Activated CD8-positive, alpha-beta T cell treated with anti-CD3 and anti-CD28 coated beads for 36 hours (primary cell): Measurements from ENCODE around the gene ZNF710. TPM values are rescaled to one million over a fixed set of nuclear protein-coding genes. Genes with fewer than 3 reads are reported as not detected.

Experiments used
- ATAC-seq: fragments of 200-7000 bp; cut with Tn5 transposase; one replicate; pipeline ENCODE4 v1.10.0; 2021; ENCODE audit warnings: mild to moderate bottlenecking, moderate library complexity
- CTCF ChIA-PET: fragments of 350-600 bp; sonication (Branson Sonifier 250); formaldehyde crosslinking; loops from one replicate; lab custom pipeline; 2021; ENCODE audit warnings: antibody characterized with exemption; lab: Charles Lee
- POLR2A ChIA-PET: fragments of 350-600 bp; sonication (Branson Sonifier 250); formaldehyde crosslinking; loops from one replicate; lab custom pipeline; 2021; ENCODE audit warnings: antibody characterized with exemption; lab: Charles Lee
- DNase-seq: peaks from one replicate; pipeline ENCODE4 v3.0.0-alpha.2; 2020
- H3K27ac Mint-ChIP-seq: one replicate; pipeline ENCODE4 v1.8.0; 2021; ENCODE audit warnings: mild to moderate bottlenecking, mixed read lengths
- H3K27me3 Mint-ChIP-seq: one replicate; pipeline ENCODE4 v1.8.0; 2021; ENCODE audit warnings: mixed read lengths
- H3K36me3 Mint-ChIP-seq: one replicate; pipeline ENCODE4 v1.8.0; 2021; ENCODE audit warnings: low read depth, mixed read lengths
- H3K4me1 Mint-ChIP-seq: one replicate; pipeline ENCODE4 v1.8.0; 2021; ENCODE audit warnings: low read depth, mixed read lengths
- H3K4me3 Mint-ChIP-seq: one replicate; pipeline ENCODE4 v1.8.0; 2021; ENCODE audit warnings: mild to moderate bottlenecking, moderate library complexity, mixed read lengths
- H3K9me3 Mint-ChIP-seq: one replicate; pipeline ENCODE4 v1.8.0; 2021; ENCODE audit warnings: mixed read lengths
- intact Hi-C: fragments of 100-400 bp; cut with micrococcal nuclease; formaldehyde crosslinking; loops from one replicate; pipeline ENCODE4 v1.10.0; 2022
- total RNA-seq, 2 experiments: library from RNA; stranded (reverse); gene quantifications; one replicate each; pipeline ENCODE4 v1.2.3, GENCODE V29; 2021
- TF ChIP-seq, protein P1 (sequence below): fragments of 200-600 bp; IDR thresholded peaks from one replicate; pipeline ENCODE4 v1.8.0; 2022; ENCODE audit warnings: antibody characterized with exemption, mild to moderate bottlenecking

ZNF710 gene
- total RNA-seq, 2 experiments from 2014 or later: 15.2 to 17.2 TPM

DNA sequence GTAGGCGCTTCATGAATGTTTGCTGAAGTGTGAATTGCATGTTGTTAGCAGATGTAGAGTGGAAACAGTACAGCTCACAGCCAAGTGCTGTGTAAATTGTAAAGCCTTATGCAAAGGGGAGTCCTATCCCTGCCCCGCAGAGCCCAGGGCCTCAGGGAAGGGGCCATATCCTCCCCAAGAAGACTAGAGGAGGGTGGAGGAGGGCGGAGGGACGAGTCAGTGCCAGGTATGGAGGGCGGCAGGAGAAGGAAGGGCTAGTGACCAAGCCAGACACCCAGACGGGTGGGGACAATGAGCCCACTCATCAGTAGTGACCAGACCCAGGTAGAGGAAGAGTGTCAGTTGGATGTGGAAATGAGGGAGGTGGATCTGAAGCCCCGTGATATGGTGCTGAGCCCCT, 45.2 kb downstream of the ZNF710 start:
- ChIA-PET CTCF (interaction anchor here (0.8 to 1.0 kb wide), 2 partner anchors 14 to 74 kb away, joined by 3 read pairs; no protein-coding TSS in a partner anchor), POLR2A (no interaction called here)
- H3K4me1 Mint-ChIP-seq: peaks cover 2% of the 10 kb centered on the region
- intact Hi-C loops: no loop called here
- H3K27ac Mint-ChIP-seq: no peak overlapping the region
- no peaks in the 10 kb centered on the region for H3K36me3 Mint-ChIP-seq
- DNase-seq (no peak), ATAC-seq (no peak)
- H3K27me3 Mint-ChIP-seq: no peaks in the 10 kb centered on the region
- H3K9me3 Mint-ChIP-seq: no peaks in the 10 kb centered on the region
- TF ChIP-seq, protein P1, sequence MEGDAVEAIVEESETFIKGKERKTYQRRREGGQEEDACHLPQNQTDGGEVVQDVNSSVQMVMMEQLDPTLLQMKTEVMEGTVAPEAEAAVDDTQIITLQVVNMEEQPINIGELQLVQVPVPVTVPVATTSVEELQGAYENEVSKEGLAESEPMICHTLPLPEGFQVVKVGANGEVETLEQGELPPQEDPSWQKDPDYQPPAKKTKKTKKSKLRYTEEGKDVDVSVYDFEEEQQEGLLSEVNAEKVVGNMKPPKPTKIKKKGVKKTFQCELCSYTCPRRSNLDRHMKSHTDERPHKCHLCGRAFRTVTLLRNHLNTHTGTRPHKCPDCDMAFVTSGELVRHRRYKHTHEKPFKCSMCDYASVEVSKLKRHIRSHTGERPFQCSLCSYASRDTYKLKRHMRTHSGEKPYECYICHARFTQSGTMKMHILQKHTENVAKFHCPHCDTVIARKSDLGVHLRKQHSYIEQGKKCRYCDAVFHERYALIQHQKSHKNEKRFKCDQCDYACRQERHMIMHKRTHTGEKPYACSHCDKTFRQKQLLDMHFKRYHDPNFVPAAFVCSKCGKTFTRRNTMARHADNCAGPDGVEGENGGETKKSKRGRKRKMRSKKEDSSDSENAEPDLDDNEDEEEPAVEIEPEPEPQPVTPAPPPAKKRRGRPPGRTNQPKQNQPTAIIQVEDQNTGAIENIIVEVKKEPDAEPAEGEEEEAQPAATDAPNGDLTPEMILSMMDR: no peak
- no peak overlapping the region for H3K4me3 Mint-ChIP-seq

DNA sequence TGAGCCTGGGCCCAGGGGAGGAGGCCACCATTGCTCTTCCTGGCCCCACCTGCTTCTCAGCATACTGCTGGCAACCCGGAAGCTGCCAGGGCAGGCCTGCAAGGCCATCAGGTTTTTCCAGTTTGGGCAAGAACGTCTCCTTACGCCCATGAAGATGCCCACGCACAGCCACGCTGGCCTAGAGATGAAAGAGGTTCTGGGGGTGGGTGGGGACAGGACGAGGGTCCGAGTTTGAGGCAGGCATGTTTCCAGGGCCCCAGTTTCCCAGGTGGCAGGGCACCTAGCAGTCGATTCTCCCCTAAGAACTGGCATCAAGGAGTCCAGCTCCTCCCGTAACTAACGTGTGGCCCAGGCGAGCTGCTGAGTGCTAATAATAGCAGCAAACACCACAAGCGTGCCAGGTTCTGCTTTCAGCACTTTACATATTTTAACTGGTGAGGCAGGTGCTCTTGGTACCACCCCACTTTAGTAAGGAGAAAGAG, 45.8 kb downstream of the ZNF710 start:
- Mint-ChIP-seq H3K9me3 (no peaks in the 10 kb centered on the region), H3K27me3 (no peaks in the 10 kb centered on the region), H3K4me1 (peaks cover 4% of the 10 kb centered on the region), H3K27ac (no peak overlapping the region), H3K36me3 (no peaks in the 10 kb centered on the region), H3K4me3 (no peak overlapping the region)
- no peak for ATAC-seq
- no peak for DNase-seq
- intact Hi-C loops: no loop called here
- ChIA-PET CTCF (interaction anchor here (0.9 kb wide), 1 partner anchor 17 kb away, joined by 4 read pairs; no protein-coding TSS in a partner anchor), POLR2A (no interaction called here)
- TF ChIP-seq, protein P1: no peak

DNA sequence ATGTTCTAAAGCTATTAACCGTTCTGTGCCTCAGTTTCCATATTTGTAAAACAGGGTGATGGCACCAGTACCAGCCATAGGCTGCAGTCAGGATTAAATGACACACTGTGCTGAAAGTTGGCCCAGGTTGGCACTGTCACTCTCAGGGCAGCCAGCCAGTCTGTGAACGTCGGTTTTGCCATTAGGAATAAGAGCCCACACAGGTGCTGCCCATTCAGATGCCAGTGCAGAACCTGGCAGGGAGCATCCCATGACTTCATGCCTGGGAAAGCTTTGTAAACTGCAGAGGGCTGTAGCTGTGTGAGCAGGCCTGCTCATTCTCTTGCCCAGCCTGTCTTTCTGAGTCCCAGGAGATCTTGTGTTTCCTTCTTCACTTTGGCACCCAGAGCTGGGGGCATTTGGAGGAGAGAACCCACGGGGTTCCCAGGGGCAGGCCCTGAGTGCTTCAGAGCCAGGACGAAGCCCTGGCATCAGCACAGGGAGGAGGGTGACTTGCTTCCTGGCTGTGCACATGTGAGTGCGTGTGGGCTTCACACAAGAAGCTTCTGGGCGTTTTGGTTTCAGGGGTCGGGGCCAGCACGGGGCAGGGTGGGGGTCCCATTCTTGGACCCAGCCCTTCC, 46.9 kb downstream of the ZNF710 start:
- no peak overlapping the region for H3K4me3 Mint-ChIP-seq
- H3K4me1 Mint-ChIP-seq: peaks cover 4% of the 10 kb centered on the region
- H3K27ac Mint-ChIP-seq: no peak overlapping the region
- intact Hi-C loops: no loop called here
- CTCF ChIA-PET: interaction anchor here (0.6 to 1.6 kb wide), 3 partner anchors 18 to 150 kb away, joined by 3 to 4 read pairs (median 4); no protein-coding TSS in a partner anchor
- H3K36me3 Mint-ChIP-seq: no peaks in the 10 kb centered on the region
- TF ChIP-seq, protein P1: no peak
- no peaks in the 10 kb centered on the region for H3K27me3 Mint-ChIP-seq
- DNase-seq (no peak), ATAC-seq (no peak)
- POLR2A ChIA-PET: interaction anchor here (1.0 kb wide), 1 partner anchor 20 kb away, joined by 4 read pairs; no protein-coding TSS in a partner anchor
- no peaks in the 10 kb centered on the region for H3K9me3 Mint-ChIP-seq

DNA sequence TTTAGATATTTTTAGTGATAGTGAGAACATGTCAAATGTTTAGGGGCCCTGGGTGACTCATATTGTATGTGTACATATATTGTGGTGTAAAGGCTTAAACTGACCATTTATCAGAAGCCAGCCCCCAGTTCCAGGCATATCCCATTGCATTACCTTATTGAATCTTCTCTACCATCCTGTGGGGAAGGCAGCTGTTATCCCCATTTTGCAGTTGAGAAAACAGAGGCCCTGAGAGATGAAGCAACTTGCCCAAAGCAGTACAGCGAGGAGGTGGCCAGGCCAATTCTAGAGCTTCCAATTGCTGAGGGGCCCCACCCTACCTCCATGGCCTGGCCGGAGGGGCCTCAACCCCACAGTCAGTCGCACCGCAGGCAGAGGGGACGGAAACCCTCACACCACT, 47.9 kb downstream of the ZNF710 start:
- POLR2A ChIA-PET: interaction anchor here (1.0 kb wide), 1 partner anchor 21 kb away, joined by 4 read pairs; no protein-coding TSS in a partner anchor
- no peak for ATAC-seq
- H3K36me3 Mint-ChIP-seq: no peaks in the 10 kb centered on the region
- intact Hi-C loops: no loop called here
- no peak overlapping the region for H3K27ac Mint-ChIP-seq
- TF ChIP-seq, protein P1: no peak
- no peaks in the 10 kb centered on the region for H3K27me3 Mint-ChIP-seq
- DNase-seq: no peak
- H3K9me3 Mint-ChIP-seq: no peaks in the 10 kb centered on the region
- H3K4me3 Mint-ChIP-seq: no peak overlapping the region
- peaks cover 4% of the 10 kb centered on the region for H3K4me1 Mint-ChIP-seq
- CTCF ChIA-PET: interaction anchor here (1.6 kb wide), 1 partner anchor 151 kb away, joined by 4 read pairs; no protein-coding TSS in a partner anchor
